Breast epithelium (tissue), 3 donors: ENCODE results near the gene THRA.

ENCODE experiments used
- CTCF ChIP-seq, 3 donors: fragments of 450-650 bp; IDR thresholded peaks; one replicate each; pipeline ENCODE4 v1.5.1; 2016 to 2017; ENCODE audit warnings: antibody characterized with exemption in 3 of 3, mild to moderate bottlenecking in 3 of 3, moderate library complexity in 3 of 3
- POLR2A ChIP-seq: fragments of 450-650 bp; IDR thresholded peaks from one replicate; pipeline ENCODE4 v1.6.1; 2016; ENCODE audit warnings: antibody characterized with exemption, mild to moderate bottlenecking, moderate library complexity
- POLR2AphosphoS5 ChIP-seq, 3 donors: sonication (generic); formaldehyde crosslinking; IDR thresholded peaks; one replicate each; pipeline ENCODE4 v1.6.1; 2017; ENCODE audit warnings: antibody characterized with exemption in 3 of 3

- TF ChIP-seq POLR2A (no peak), CTCF (IDR thresholded peaks at IDR 0.05) (no peak), POLR2AphosphoS5 (IDR thresholded peaks at IDR 0.05) (peak in 1 of 3 donors; percentile 23)
Observed at GRCh38 chr17:40104594-40105486, 42.1 kb downstream of the THRA start.
